LNCaP clone FGC (cell line): Measurements from ENCODE around the gene RAB3A.

Experiments
- DNase-seq: peaks from one replicate; pipeline ENCODE4 v3.0.0-alpha.2; 2011; ENCODE audit warnings: low read depth
- H3K4me3 ChIP-seq: 2 replicates; pipeline ENCODE4 v1.5.1; 2011; ENCODE audit warnings: mild to moderate bottlenecking, low read depth, low read length, control low read depth
- CTCF ChIP-seq: IDR thresholded peaks from 2 replicates; pipeline ENCODE4 v1.5.1; 2012; ENCODE audit warnings: mild to moderate bottlenecking; ENCODE audit not compliant: control insufficient read depth, insufficient read depth; ENCODE audit errors: extremely low read depth

RAB3A gene

GRCh38 chr19:18234194-18234593, 30.4 kb upstream of the RAB3A start:
- TF ChIP-seq CTCF, result no peak
- no peak overlapping the region for H3K4me3 ChIP-seq
- DNase-seq, result no peak

GRCh38 chr19:18233224-18233825, 29.5 kb upstream of the RAB3A start:
- DNase-seq, result no peak
- H3K4me3 ChIP-seq, result no peak overlapping the region
- no peak for TF ChIP-seq CTCF

GRCh38 chr19:18232540-18233223, 28.8 kb upstream of the RAB3A start:
- no peak overlapping the region for H3K4me3 ChIP-seq
- no peak for TF ChIP-seq CTCF
- no peak for DNase-seq

GRCh38 chr19:18231775-18232174, 27.9 kb upstream of the RAB3A start:
- no peak for TF ChIP-seq CTCF
- no peak for DNase-seq
- no peak overlapping the region for H3K4me3 ChIP-seq

GRCh38 chr19:18230941-18231734, 27.3 kb upstream of the RAB3A start:
- TF ChIP-seq CTCF, result no peak
- DNase-seq, result no peak
- no peak overlapping the region for H3K4me3 ChIP-seq

- no peak for TF ChIP-seq CTCF
- H3K4me3 ChIP-seq, result no peak overlapping the region
- no peak for DNase-seq
These were observed 26.1 kb upstream of the RAB3A start for GRCh38 chr19:18229915-18230314.
